ENCODE measurements around the gene ACO1. TPM values are rescaled to one million over a fixed set of nuclear protein-coding genes. Genes with fewer than 3 reads are reported as not detected.

ACO1 gene
- total and polyA plus RNA-seq, 2 donors (not counting 3 experiments of a cell fraction or from before 2014, with no cell fraction given): 51.6 to 54.1 TPM

DNA sequence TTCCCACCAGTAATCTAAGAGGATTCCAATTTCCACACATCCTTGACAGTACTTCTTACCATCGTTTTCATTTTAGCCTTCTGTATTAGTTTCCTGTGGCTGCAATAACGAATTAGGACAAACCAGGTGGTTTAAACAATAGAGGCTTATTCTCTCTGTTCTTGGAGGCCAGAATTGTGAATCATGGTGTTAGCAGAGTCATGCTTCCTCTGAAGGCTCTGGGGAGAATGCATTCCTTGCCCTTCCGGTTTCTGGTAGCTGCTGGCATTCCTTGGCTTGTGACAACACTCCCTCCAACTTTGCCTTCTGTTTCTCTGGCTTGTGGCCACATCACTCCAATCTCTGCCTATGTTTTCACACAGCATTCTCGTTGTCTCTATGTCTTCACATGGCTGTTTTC, 118.0 kb downstream of the ACO1 start:
- BruUV-seq (replicated peaks): no TSS peak
- H4K20me1 ChIP-seq (replicated peaks; ENCODE audit: control insufficient read depth, extremely low read depth, insufficient read depth, low read length): no peaks in the 10 kb centered on the region
- no peak for TF ChIP-seq EZH2 (IDR thresholded peaks at IDR 0.05; ENCODE audit: borderline replicate concordance, low read depth, low read length, severe bottlenecking)
- TF ChIP-seq, protein P1, sequence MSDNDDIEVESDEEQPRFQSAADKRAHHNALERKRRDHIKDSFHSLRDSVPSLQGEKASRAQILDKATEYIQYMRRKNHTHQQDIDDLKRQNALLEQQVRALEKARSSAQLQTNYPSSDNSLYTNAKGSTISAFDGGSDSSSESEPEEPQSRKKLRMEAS (IDR thresholded peaks at IDR 0.05; ENCODE audit: insufficient read depth, insufficient read length): peak; percentile 6
- TF ChIP-seq FOS (IDR thresholded peaks at IDR 0.05; ENCODE audit: borderline replicate concordance, insufficient read depth, low read length): peak; percentile 91
- TF ChIP-seq POLR2AphosphoS5 (IDR thresholded peaks at IDR 0.05; ENCODE audit: insufficient read depth, low read depth, low read length): peak; percentile 91
- peak; percentile 86 for TF ChIP-seq JUN (IDR thresholded peaks at IDR 0.05; ENCODE audit: borderline replicate concordance, insufficient read depth, insufficient read length, low read depth)
- TF ChIP-seq, protein P2, sequence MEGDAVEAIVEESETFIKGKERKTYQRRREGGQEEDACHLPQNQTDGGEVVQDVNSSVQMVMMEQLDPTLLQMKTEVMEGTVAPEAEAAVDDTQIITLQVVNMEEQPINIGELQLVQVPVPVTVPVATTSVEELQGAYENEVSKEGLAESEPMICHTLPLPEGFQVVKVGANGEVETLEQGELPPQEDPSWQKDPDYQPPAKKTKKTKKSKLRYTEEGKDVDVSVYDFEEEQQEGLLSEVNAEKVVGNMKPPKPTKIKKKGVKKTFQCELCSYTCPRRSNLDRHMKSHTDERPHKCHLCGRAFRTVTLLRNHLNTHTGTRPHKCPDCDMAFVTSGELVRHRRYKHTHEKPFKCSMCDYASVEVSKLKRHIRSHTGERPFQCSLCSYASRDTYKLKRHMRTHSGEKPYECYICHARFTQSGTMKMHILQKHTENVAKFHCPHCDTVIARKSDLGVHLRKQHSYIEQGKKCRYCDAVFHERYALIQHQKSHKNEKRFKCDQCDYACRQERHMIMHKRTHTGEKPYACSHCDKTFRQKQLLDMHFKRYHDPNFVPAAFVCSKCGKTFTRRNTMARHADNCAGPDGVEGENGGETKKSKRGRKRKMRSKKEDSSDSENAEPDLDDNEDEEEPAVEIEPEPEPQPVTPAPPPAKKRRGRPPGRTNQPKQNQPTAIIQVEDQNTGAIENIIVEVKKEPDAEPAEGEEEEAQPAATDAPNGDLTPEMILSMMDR (IDR thresholded peaks at IDR 0.05; ENCODE audit: extremely low read depth in 1 of 2, insufficient read depth in 1 of 2, low read depth in 1 of 2, low read length in 2 of 2): no peak
- peak; percentile 37 for TF ChIP-seq GATA2 (IDR thresholded peaks at IDR 0.05; ENCODE audit: insufficient read depth, insufficient read length, low read depth, low read length)
- TF ChIP-seq POLR2A (IDR thresholded peaks at IDR 0.05; ENCODE audit: low read depth, low read length): no peak
- TF ChIP-seq MYC (IDR thresholded peaks at IDR 0.05; ENCODE audit: low read depth, low read length): peak; percentile 36
- no peak overlapping the region for H2AFZ ChIP-seq (ENCODE audit: low read depth, low read length)
- FAIRE-seq: peak; percentile 96
- H3K79me2 ChIP-seq (ENCODE audit: control insufficient read depth, insufficient read depth, low read length): peaks cover 5% of the 10 kb centered on the region
- ChIA-PET CTCF (interaction anchor here (1.7 kb wide), 1 partner anchor 24 kb away, joined by 11 read pairs; the partner anchor contains the start of gene RIGI), POLR2A (interaction anchor here (1.3 kb wide), 1 partner anchor 24 kb away, joined by 5 read pairs; the partner anchor contains the start of gene RIGI)
- no peaks in the 10 kb centered on the region for H3K9me3 ChIP-seq (replicated peaks; ENCODE audit: control insufficient read depth, insufficient read depth, low read length)
- peak overlapping the region; percentile 59 for H3K4me2 ChIP-seq (ENCODE audit: insufficient read depth, low read length)
- H3K9me1 ChIP-seq (replicated peaks; ENCODE audit: control insufficient read depth, extremely low read depth, insufficient read depth, low read length): no peaks in the 10 kb centered on the region
- intact Hi-C loops (cut with micrococcal nuclease) (loop anchor here (1.0 to 2.0 kb wide), 4 partner anchors 24 to 523 kb away; partner anchors contain the start of genes DNAJA1, RIGI, SMIM27 and TOPORS), dilution Hi-C loops (cut with MboI; ENCODE audit: extremely low pct_ligation_motif_present, low sequenced_read_pairs) (no loop called here)
- H3K4me3 ChIP-seq (replicated peaks in 1 of 3; ENCODE audit: insufficient read depth in 1 of 3, low read depth in 1 of 3, low read length in 3 of 3): no peak overlapping the region
- peak; percentile 85 for DNase-seq (ENCODE audit: low read depth, low spot score)
- H3K27me3 ChIP-seq (ENCODE audit: control insufficient read depth in 2 of 2, insufficient read depth in 2 of 2, low read length in 2 of 2): no peaks in the 10 kb centered on the region
- peak overlapping the region; percentile 40 for H3K9ac ChIP-seq (replicated peaks; ENCODE audit: extremely low read depth, insufficient read depth, low read length)
- H3K4me1 ChIP-seq (ENCODE audit: control insufficient read depth, extremely low read depth, insufficient read depth, low read length): peaks cover 42% of the 10 kb centered on the region
- peak overlapping the region; percentile 90 for H3K27ac ChIP-seq (ENCODE audit: insufficient read depth, low read depth, low read length)
- H3K36me3 ChIP-seq (ENCODE audit: control insufficient read depth in 2 of 2, extremely low read depth in 1 of 2, insufficient read depth in 2 of 2, low read length in 2 of 2): peaks cover 0 to 4% of the 10 kb centered on the region in 2 experiments

Data from endothelial cell of umbilical vein (primary cell).